Embryonic facial prominence (tissue), 1 donor: ENCODE results near the gene ATL1.
"Not testable (repeated sequence)": the region's sequence is repeated elsewhere in the genome, so short reads cannot be mapped to it uniquely, and the experiment has no call there.

ENCODE experiments used
- DNase-seq: peaks from one replicate; pipeline ENCODE4 v3.0.0-alpha.2; 2016; ENCODE audit errors: extremely low spot score

Gene ATL1

GRCh38 chr14:50601394-50601793 lies 41.4 kb downstream of the ATL1 start:
- no peak for DNase-seq

- DNase-seq = no peak
These were observed 42.1 kb downstream of the ATL1 start for GRCh38 chr14:50602035-50602434.

- no peak for DNase-seq
These were observed 43.6 kb downstream of the ATL1 start for GRCh38 chr14:50603565-50603964.

- DNase-seq = no peak
These were observed 45.8 kb downstream of the ATL1 start for GRCh38 chr14:50605766-50606165.

- DNase-seq = no peak
These were observed 46.5 kb downstream of the ATL1 start for GRCh38 chr14:50606468-50606867.

GRCh38 chr14:50607181-50607580 lies 47.2 kb downstream of the ATL1 start:
- DNase-seq = no peak

- no peak for DNase-seq
These were observed 47.8 kb downstream of the ATL1 start for GRCh38 chr14:50607761-50608160.

GRCh38 chr14:50608302-50608851 lies 48.4 kb downstream of the ATL1 start:
- DNase-seq = peak; percentile 49

- DNase-seq = no peak
These were observed 50.5 kb downstream of the ATL1 start for GRCh38 chr14:50610465-50610864.

- no peak for DNase-seq
These were observed 52.9 kb downstream of the ATL1 start for GRCh38 chr14:50612806-50613205.

- DNase-seq = no peak
These were observed 55.1 kb downstream of the ATL1 start for GRCh38 chr14:50615056-50615455.

- DNase-seq = no peak
These were observed 55.6 kb downstream of the ATL1 start for GRCh38 chr14:50615552-50615951.

- DNase-seq = no peak
These were observed 56.3 kb downstream of the ATL1 start for GRCh38 chr14:50616275-50616674.

GRCh38 chr14:50619569-50620141 lies 59.7 kb downstream of the ATL1 start:
- no peak for DNase-seq

- no peak for DNase-seq
These were observed 60.4 kb downstream of the ATL1 start for GRCh38 chr14:50620341-50620740.

- no peak for DNase-seq
These were observed 63.0 kb downstream of the ATL1 start for GRCh38 chr14:50622978-50623377.

- DNase-seq = no peak
These were observed 64.5 kb downstream of the ATL1 start for GRCh38 chr14:50624447-50624846.

- not testable (repeated sequence) for DNase-seq
These were observed 65.0 kb downstream of the ATL1 start for GRCh38 chr14:50624947-50625346.

- DNase-seq = no peak
These were observed 71.5 kb downstream of the ATL1 start for GRCh38 chr14:50631408-50631821.

- DNase-seq = no peak
These were observed 74.0 kb downstream of the ATL1 start for GRCh38 chr14:50633954-50634353.

- DNase-seq = no peak
These were observed 75.2 kb downstream of the ATL1 start for GRCh38 chr14:50635141-50635540.

- no peak for DNase-seq
These were observed 87.3 kb downstream of the ATL1 start for GRCh38 chr14:50647282-50647681.

- no peak for DNase-seq
These were observed 87.8 kb downstream of the ATL1 start for GRCh38 chr14:50647753-50648152.

- DNase-seq = no peak
These were observed 89.7 kb downstream of the ATL1 start for GRCh38 chr14:50649691-50650090.
